Caki2 (cell line): ENCODE measurements around the gene WNT7A. TPM values are rescaled to one million over a fixed set of nuclear protein-coding genes. Genes with fewer than 3 reads are reported as not detected.

Experiments used
- DNase-seq: peaks from one replicate; pipeline ENCODE4 v3.0.0-alpha.2; 2015; ENCODE audit warnings: low read depth
- in situ Hi-C: cut with HindIII; loops from 2 replicates; pipeline ENCODE4 v1.10.0; 2016; ENCODE audit warnings: low sequenced_read_pairs, low pct_unique_long_range_greater_than_20kb, mixed read lengths
- total RNA-seq: library from RNA; depleted of rRNA; stranded (reverse); fragments of >200 nt; shearing (Covaris generic); gene quantifications from 2 replicates; pipeline ENCODE4 v1.2.3, GENCODE V29; 2014; ENCODE audit warnings: low replicate concordance

WNT7A gene
- total RNA-seq, 1 experiment from 2014 or later: 0.03 TPM

GRCh38 chr3:13790376-13791197 lies 89.3 kb downstream of the WNT7A start:
- in situ Hi-C loops: no loop called here

GRCh38 chr3:13788522-13789424 lies 91.1 kb downstream of the WNT7A start:
- in situ Hi-C loops: no loop called here
- no peak for DNase-seq

More at GRCh38 chr3:13790376-13791197, 89.3 kb downstream of the WNT7A start:
- DNase-seq: no peak

- no peak for DNase-seq
- in situ Hi-C loops: no loop called here
Observed at GRCh38 chr3:13787533-13788132, 92.2 kb downstream of the WNT7A start.

- in situ Hi-C loops: no loop called here
- no peak for DNase-seq
Observed at GRCh38 chr3:13786811-13787210, 93.1 kb downstream of the WNT7A start.

- in situ Hi-C loops: no loop called here
- no peak for DNase-seq
Observed at GRCh38 chr3:13785853-13786436, 93.9 kb downstream of the WNT7A start.

- DNase-seq: no peak
- in situ Hi-C loops: no loop called here
Observed at GRCh38 chr3:13785351-13785750, 94.5 kb downstream of the WNT7A start.

- in situ Hi-C loops: no loop called here
- DNase-seq: no peak
Observed at GRCh38 chr3:13783476-13783875, 96.4 kb downstream of the WNT7A start.

- DNase-seq: no peak
- in situ Hi-C loops: no loop called here
Observed at GRCh38 chr3:13782501-13782900, 97.4 kb downstream of the WNT7A start.

GRCh38 chr3:13781417-13781816 lies 98.5 kb downstream of the WNT7A start:
- in situ Hi-C loops: no loop called here
- no peak for DNase-seq

GRCh38 chr3:13780432-13781176 lies 99.3 kb downstream of the WNT7A start:
- in situ Hi-C loops: no loop called here

GRCh38 chr3:13776253-13777050 lies 103.4 kb downstream of the WNT7A start:
- no peak for DNase-seq
- in situ Hi-C loops: no loop called here

More at GRCh38 chr3:13780432-13781176, 99.3 kb downstream of the WNT7A start:
- no peak for DNase-seq

- in situ Hi-C loops: no loop called here
Observed at GRCh38 chr3:13772885-13773745, 106.8 kb downstream of the WNT7A start.

GRCh38 chr3:13772321-13772745 lies 107.5 kb downstream of the WNT7A start:
- DNase-seq: no peak
- in situ Hi-C loops: no loop called here

More at GRCh38 chr3:13772885-13773745, 106.8 kb downstream of the WNT7A start:
- no peak for DNase-seq

GRCh38 chr3:13771496-13771895 lies 108.4 kb downstream of the WNT7A start:
- in situ Hi-C loops: no loop called here
- no peak for DNase-seq

- no peak for DNase-seq
- in situ Hi-C loops: no loop called here
Observed at GRCh38 chr3:13770170-13771169, 109.4 kb downstream of the WNT7A start.
